SK-N-SH (cell line): ENCODE data around the gene DSC3. TPM values are rescaled to one million over a fixed set of nuclear protein-coding genes. Genes with fewer than 3 reads are reported as not detected.

Experiments
- CTCF ChIA-PET: fragments of 300-600, 350-600 bp; formaldehyde crosslinking; extraction: SDS; loops from one replicate; lab custom pipeline; 2021; lab: Yijun Ruan, JAX
- POLR2A ChIA-PET: fragments of 350-600 bp; sonication (Branson Sonifier 250); formaldehyde crosslinking; extraction: SDS; loops from one replicate; lab custom pipeline; 2020; ENCODE audit warnings: antibody characterized with exemption, inconsistent platforms; lab: Yijun Ruan, JAX
- DNase-seq: peaks from one replicate; pipeline ENCODE4 v3.0.0; 2012
- H2AFZ ChIP-seq: fragments of 200-600 bp; sonication (generic); 2 replicates; pipeline ENCODE4 v1.8.1; 2016; ENCODE audit warnings: antibody characterized with exemption, mild to moderate bottlenecking, low read depth
- H3F3A ChIP-seq: fragments of 200-600 bp; sonication (generic); replicated peaks from 2 replicates; pipeline ENCODE3; 2016; ENCODE audit warnings: antibody characterized with exemption, mild to moderate bottlenecking; ENCODE audit not compliant: insufficient read depth
- H3K27ac ChIP-seq, 2 experiments: fragments of 200-500 bp in 1 of 2; fragments of 200-600 bp in 1 of 2; sonication (Bioruptor generic) in 1 of 2; sonication (generic), shearing (Covaris generic) in 1 of 2; 2 replicates each; pipeline versions ENCODE4 v1.5.1 to v1.6.1; 2014 to 2016; ENCODE audit warnings: low read depth in 2 of 2, inconsistent platforms in 1 of 2, low read length in 1 of 2, mild to moderate bottlenecking in 1 of 2, mixed read lengths in 1 of 2
- H3K27me3 ChIP-seq: fragments of 200-600 bp; sonication (generic), shearing (Covaris generic); 2 replicates; pipeline ENCODE4 v1.6.1; 2016; ENCODE audit warnings: mixed run types; ENCODE audit not compliant: insufficient read depth
- H3K36me3 ChIP-seq, 2 experiments: fragments of 200-500 bp in 1 of 2; fragments of 200-600 bp in 1 of 2; sonication (Bioruptor generic) in 1 of 2; sonication (generic) in 1 of 2; replicated peaks in 1 of 2; 2 replicates each; pipeline versions ENCODE3 to v1.5.1; 2014 to 2016; ENCODE audit warnings: low read length in 1 of 2, mild to moderate bottlenecking in 1 of 2; ENCODE audit not compliant: insufficient read depth in 2 of 2, control insufficient read depth in 1 of 2
- H3K4me1 ChIP-seq, 2 experiments: fragments of 200-500 bp in 1 of 2; fragments of 200-600 bp in 1 of 2; sonication (Bioruptor generic) in 1 of 2; sonication (generic), shearing (Covaris generic) in 1 of 2; 2 replicates each; pipeline versions ENCODE4 v1.5.1 to v1.6.1; 2014 to 2016; ENCODE audit warnings: low read depth in 1 of 2, low read length in 1 of 2, mixed run types in 1 of 2; ENCODE audit not compliant: insufficient read depth in 2 of 2, control insufficient read depth in 1 of 2
- H3K4me2 ChIP-seq: fragments of 200-600 bp; sonication (generic), shearing (Covaris generic); 2 replicates; pipeline ENCODE4 v1.6.1; 2017; ENCODE audit warnings: mixed run types
- H3K4me3 ChIP-seq, 2 experiments: fragments of 200-500 bp in 1 of 2; fragments of 200-600 bp in 1 of 2; sonication (Bioruptor generic) in 1 of 2; sonication (generic), shearing (Covaris generic) in 1 of 2; 2 replicates each; pipeline versions ENCODE4 v1.5.1 to v1.8.1; 2014 to 2016; ENCODE audit warnings: low read depth in 2 of 2, inconsistent platforms in 1 of 2, low read length in 1 of 2, mild to moderate bottlenecking in 1 of 2, mixed read lengths in 1 of 2, moderate library complexity in 1 of 2
- H3K79me2 ChIP-seq: fragments of 200-600 bp; sonication (generic); 2 replicates; pipeline ENCODE4 v1.8.1; 2017; ENCODE audit warnings: mild to moderate bottlenecking; ENCODE audit not compliant: insufficient read depth
- H3K9ac ChIP-seq: fragments of 200-600 bp; sonication (generic); 2 replicates; pipeline ENCODE4 v1.6.1; 2017; ENCODE audit warnings: mixed run types
- H3K9me2 ChIP-seq: fragments of 200-600 bp; sonication (generic); 2 replicates; pipeline ENCODE4 v1.6.1; 2017; ENCODE audit warnings: mixed run types
- H3K9me3 ChIP-seq: fragments of 200-600 bp; sonication (generic); 2 replicates; pipeline ENCODE4 v1.6.1; 2017; ENCODE audit warnings: mixed run types, mild to moderate bottlenecking, moderate library complexity
- H4K20me1 ChIP-seq: fragments of 200-600 bp; sonication (generic); 2 replicates; pipeline ENCODE4 v1.6.1; 2017; ENCODE audit warnings: mild to moderate bottlenecking, mixed run types; ENCODE audit not compliant: insufficient read depth
- CHD2 ChIP-seq: fragments of 150-350 bp; IDR thresholded peaks from 2 replicates; pipeline ENCODE4 v1.6.1; 2018; ENCODE audit warnings: low read length; ENCODE audit not compliant: partially characterized antibody
- EP300 ChIP-seq, 2 experiments: IDR thresholded peaks; 2 replicates each; pipeline versions ENCODE4 v1.4.0 to v1.6.1; 2012; ENCODE audit warnings: borderline replicate concordance in 1 of 2, low read depth in 1 of 2, low read length in 1 of 2
- FOSL2 ChIP-seq: IDR thresholded peaks from 2 replicates; pipeline ENCODE4 v1.4.0; 2012; ENCODE audit warnings: low read depth, mild to moderate bottlenecking, moderate library complexity, borderline replicate concordance
- FOXJ3 ChIP-seq: sonication (generic); formaldehyde crosslinking; IDR thresholded peaks from 2 replicates; pipeline ENCODE4 v1.5.1; 2020; ENCODE audit warnings: mild to moderate bottlenecking, missing genetic modification reagents
- GABPA ChIP-seq: IDR thresholded peaks from 2 replicates; pipeline ENCODE4 v1.4.0; 2012; ENCODE audit warnings: low read depth, mild to moderate bottlenecking
- MEF2A ChIP-seq: IDR thresholded peaks from 2 replicates; pipeline ENCODE4 v1.4.0; 2012; ENCODE audit warnings: low read depth, borderline replicate concordance
- RAD21 ChIP-seq: IDR thresholded peaks from 2 replicates; pipeline ENCODE4 v1.6.1; 2012; ENCODE audit warnings: mild to moderate bottlenecking, low read length
- RCOR1 ChIP-seq: fragments of 150-350 bp; IDR thresholded peaks from 2 replicates; pipeline ENCODE4 v1.6.1; 2017; ENCODE audit warnings: antibody characterized with exemption, low read length
- RFX5 ChIP-seq: IDR thresholded peaks from 2 replicates; pipeline ENCODE4 v1.6.1; 2012; ENCODE audit warnings: mild to moderate bottlenecking, improper control_type of control experiment, low read length
- RXRA ChIP-seq: IDR thresholded peaks from 2 replicates; pipeline ENCODE4 v1.4.0; 2012; ENCODE audit warnings: low read depth, mild to moderate bottlenecking, borderline replicate concordance
- TAF1 ChIP-seq: IDR thresholded peaks from 2 replicates; pipeline ENCODE4 v1.6.1; 2012; ENCODE audit warnings: low read depth, mild to moderate bottlenecking, low read length, moderate library complexity, borderline replicate concordance
- WGBS: methylation state at CpG from one replicate; pipeline ENCODE4 v1.1.6; 2017; ENCODE audit warnings: low lambda C conversion rate; 5-methylcytosine and 5-hydroxymethylcytosine counted together
- polyA plus RNA-seq, 3 experiments: library from polyadenylated mRNA; depleted of rRNA; stranded (reverse); fragments of >200 nt; gene quantifications; 2 replicates each; pipeline ENCODE4 v1.2.3, GENCODE V29; 2012
- TF ChIP-seq, protein P1 (sequence below): IDR thresholded peaks from 2 replicates; pipeline ENCODE4 v1.4.0; 2012; ENCODE audit warnings: low read depth, borderline replicate concordance
- TF ChIP-seq, protein P2 (sequence below): IDR thresholded peaks from 2 replicates; pipeline ENCODE4 v1.4.0; 2012; ENCODE audit warnings: low read depth
- TF ChIP-seq, protein P3 (sequence below): fragments of 150-350 bp; IDR thresholded peaks from 2 replicates; pipeline ENCODE4 v1.6.1; 2016; ENCODE audit warnings: mild to moderate bottlenecking, low read depth, low read length
- TF ChIP-seq, protein P4 (sequence below): IDR thresholded peaks from 2 replicates; pipeline ENCODE4; 2012
- TF ChIP-seq, protein P5 (sequence below): fragments of 200-600 bp; sonication (generic); IDR thresholded peaks from 2 replicates; pipeline ENCODE4 v1.6.1; 2017; ENCODE audit warnings: antibody characterized with exemption, mild to moderate bottlenecking, moderate library complexity

DSC3 gene
- polyA plus RNA-seq, 1 of the 3 experiments (the other 2 are of a cell fraction), result not detected

DNA sequence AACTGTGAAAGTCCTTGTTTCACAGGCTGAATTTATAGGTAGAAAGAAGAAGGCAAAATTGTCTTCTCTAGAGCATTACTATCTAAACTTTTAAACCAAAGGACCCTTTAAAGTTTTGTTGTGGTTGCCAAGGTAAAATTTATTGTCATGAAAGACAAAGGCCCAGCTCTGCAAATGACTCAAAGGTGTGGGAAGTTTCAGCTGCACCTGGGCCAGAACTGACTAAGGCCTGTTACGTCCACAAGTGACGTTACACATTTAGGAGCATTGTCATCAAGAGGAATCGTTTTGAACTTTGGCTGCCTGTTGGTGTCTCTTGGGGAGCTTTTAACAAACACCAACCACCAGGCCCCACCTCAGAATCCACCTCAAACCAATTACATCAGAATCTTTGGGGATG, 8.1 kb upstream of the DSC3 start (continued):
- TF ChIP-seq, protein P1, sequence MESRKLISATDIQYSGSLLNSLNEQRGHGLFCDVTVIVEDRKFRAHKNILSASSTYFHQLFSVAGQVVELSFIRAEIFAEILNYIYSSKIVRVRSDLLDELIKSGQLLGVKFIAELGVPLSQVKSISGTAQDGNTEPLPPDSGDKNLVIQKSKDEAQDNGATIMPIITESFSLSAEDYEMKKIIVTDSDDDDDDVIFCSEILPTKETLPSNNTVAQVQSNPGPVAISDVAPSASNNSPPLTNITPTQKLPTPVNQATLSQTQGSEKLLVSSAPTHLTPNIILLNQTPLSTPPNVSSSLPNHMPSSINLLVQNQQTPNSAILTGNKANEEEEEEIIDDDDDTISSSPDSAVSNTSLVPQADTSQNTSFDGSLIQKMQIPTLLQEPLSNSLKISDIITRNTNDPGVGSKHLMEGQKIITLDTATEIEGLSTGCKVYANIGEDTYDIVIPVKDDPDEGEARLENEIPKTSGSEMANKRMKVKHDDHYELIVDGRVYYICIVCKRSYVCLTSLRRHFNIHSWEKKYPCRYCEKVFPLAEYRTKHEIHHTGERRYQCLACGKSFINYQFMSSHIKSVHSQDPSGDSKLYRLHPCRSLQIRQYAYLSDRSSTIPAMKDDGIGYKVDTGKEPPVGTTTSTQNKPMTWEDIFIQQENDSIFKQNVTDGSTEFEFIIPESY, result no peak

DNA sequence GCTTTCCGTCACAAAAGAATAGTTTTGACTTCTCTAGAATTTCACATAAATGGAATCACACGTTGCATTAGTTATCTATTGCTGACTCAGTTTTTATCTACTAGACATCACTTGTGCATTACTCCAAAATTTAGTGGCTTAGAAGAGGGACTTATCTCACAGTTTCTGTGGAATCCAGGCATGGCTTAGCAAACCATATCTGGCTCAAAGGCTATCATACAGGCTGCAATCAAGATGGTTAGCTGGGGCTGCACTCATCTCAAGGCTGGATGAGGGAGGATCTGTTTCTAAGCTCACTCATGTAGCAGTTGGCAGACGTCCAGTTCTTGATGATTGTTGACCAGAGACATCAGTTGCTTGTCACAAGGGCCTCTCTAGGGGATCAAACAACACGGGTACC, 6.6 kb upstream of the DSC3 start:
- Histone ChIP-seq H3K27ac (no peak overlapping the region), H3K4me2 (no peak overlapping the region), H3K4me3 (no peak overlapping the region), H2AFZ (no peak overlapping the region), H3K9ac (no peak overlapping the region), H3K36me3 (no peaks in the 10 kb centered on the region), H3K79me2 (no peaks in the 10 kb centered on the region), H3K9me3 (no peaks in the 10 kb centered on the region), H3K4me1 (no peaks in the 10 kb centered on the region), H4K20me1 (no peaks in the 10 kb centered on the region), H3K27me3 (no peaks in the 10 kb centered on the region; the same call in 1 of the 2 replicates), H3K9me2 (no peaks in the 10 kb centered on the region), H3F3A (no peaks in the 10 kb centered on the region)
- 12% methylated on average over 4 of the region's 4 CpGs for WGBS
- no peak for DNase-seq
- TF ChIP-seq MEF2A, result no peak
- TF ChIP-seq, protein P1, result no peak
- TF ChIP-seq TAF1, result no peak
- TF ChIP-seq, protein P2, sequence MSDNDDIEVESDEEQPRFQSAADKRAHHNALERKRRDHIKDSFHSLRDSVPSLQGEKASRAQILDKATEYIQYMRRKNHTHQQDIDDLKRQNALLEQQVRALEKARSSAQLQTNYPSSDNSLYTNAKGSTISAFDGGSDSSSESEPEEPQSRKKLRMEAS, result no peak
- TF ChIP-seq EP300 (IDR thresholded peaks at IDR 0.05; ENCODE audit: borderline replicate concordance in 1 of 2, low read depth in 1 of 2, low read length in 1 of 2), result no peak
- TF ChIP-seq, protein P3, sequence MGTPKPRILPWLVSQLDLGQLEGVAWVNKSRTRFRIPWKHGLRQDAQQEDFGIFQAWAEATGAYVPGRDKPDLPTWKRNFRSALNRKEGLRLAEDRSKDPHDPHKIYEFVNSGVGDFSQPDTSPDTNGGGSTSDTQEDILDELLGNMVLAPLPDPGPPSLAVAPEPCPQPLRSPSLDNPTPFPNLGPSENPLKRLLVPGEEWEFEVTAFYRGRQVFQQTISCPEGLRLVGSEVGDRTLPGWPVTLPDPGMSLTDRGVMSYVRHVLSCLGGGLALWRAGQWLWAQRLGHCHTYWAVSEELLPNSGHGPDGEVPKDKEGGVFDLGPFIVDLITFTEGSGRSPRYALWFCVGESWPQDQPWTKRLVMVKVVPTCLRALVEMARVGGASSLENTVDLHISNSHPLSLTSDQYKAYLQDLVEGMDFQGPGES, result no peak
- no peak for TF ChIP-seq FOSL2
- no peak for TF ChIP-seq RXRA
- no peak for TF ChIP-seq FOXJ3
- POLR2A ChIA-PET, result no interaction called here
- CTCF ChIA-PET, result no interaction called here

DNA sequence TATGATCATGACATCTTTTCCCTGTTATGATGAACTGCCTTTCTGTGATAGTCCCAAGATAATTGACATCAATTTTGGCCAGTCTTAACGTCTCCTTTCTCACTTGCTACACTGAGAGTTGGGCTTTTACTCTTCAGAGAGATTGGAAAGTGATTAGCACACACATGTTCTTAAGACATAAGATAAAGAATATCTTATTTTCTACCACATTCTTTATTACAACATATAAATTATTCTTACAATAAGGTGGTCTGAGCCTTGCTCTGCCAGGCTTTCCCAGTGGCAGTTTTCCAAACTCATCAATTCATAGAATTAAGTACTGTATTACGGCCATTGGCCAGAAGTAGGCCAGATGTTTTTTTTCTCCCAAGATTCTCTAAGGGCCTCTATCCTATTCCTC, 5.7 kb upstream of the DSC3 start:
- ChIA-PET POLR2A (no interaction called here), CTCF (no interaction called here)
- 12% methylated on average over 2 of the region's 2 CpGs for WGBS
- Histone ChIP-seq H3K27ac (no peak overlapping the region), H3F3A (no peaks in the 10 kb centered on the region), H3K27me3 (peaks cover 8% of the 10 kb centered on the region; the same call in 1 of the 2 replicates), H3K36me3 (no peaks in the 10 kb centered on the region), H3K9me3 (no peaks in the 10 kb centered on the region), H3K9me2 (no peaks in the 10 kb centered on the region), H3K9ac (no peak overlapping the region), H3K4me2 (no peak overlapping the region), H3K79me2 (no peaks in the 10 kb centered on the region), H3K4me3 (no peak overlapping the region), H4K20me1 (no peaks in the 10 kb centered on the region), H3K4me1 (no peaks in the 10 kb centered on the region), H2AFZ (no peak overlapping the region)
- DNase-seq, result no peak
- TF ChIP-seq CHD2, result no peak
- no peak for TF ChIP-seq EP300 (IDR thresholded peaks at IDR 0.05; ENCODE audit: borderline replicate concordance in 1 of 2, low read depth in 1 of 2, low read length in 1 of 2)
- TF ChIP-seq, protein P4, sequence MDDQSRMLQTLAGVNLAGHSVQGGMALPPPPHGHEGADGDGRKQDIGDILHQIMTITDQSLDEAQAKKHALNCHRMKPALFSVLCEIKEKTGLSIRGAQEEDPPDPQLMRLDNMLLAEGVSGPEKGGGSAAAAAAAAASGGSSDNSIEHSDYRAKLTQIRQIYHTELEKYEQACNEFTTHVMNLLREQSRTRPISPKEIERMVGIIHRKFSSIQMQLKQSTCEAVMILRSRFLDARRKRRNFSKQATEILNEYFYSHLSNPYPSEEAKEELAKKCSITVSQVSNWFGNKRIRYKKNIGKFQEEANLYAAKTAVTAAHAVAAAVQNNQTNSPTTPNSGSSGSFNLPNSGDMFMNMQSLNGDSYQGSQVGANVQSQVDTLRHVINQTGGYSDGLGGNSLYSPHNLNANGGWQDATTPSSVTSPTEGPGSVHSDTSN, result no peak
- no peak for TF ChIP-seq RFX5
- TF ChIP-seq, protein P5, sequence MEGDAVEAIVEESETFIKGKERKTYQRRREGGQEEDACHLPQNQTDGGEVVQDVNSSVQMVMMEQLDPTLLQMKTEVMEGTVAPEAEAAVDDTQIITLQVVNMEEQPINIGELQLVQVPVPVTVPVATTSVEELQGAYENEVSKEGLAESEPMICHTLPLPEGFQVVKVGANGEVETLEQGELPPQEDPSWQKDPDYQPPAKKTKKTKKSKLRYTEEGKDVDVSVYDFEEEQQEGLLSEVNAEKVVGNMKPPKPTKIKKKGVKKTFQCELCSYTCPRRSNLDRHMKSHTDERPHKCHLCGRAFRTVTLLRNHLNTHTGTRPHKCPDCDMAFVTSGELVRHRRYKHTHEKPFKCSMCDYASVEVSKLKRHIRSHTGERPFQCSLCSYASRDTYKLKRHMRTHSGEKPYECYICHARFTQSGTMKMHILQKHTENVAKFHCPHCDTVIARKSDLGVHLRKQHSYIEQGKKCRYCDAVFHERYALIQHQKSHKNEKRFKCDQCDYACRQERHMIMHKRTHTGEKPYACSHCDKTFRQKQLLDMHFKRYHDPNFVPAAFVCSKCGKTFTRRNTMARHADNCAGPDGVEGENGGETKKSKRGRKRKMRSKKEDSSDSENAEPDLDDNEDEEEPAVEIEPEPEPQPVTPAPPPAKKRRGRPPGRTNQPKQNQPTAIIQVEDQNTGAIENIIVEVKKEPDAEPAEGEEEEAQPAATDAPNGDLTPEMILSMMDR, result no peak
- no peak for TF ChIP-seq RAD21
- TF ChIP-seq FOXJ3, result no peak
- no peak for TF ChIP-seq GABPA
- no peak for TF ChIP-seq RCOR1
